AG04449 (cell line): ENCODE results near the gene KNSTRN.

Experiments used
- CTCF ChIA-PET: fragments of 350-600 bp; formaldehyde crosslinking; extraction: SDS; loops from one replicate; lab custom pipeline; 2021; ENCODE audit warnings: antibody characterized with exemption; lab: Yijun Ruan, JAX
- POLR2A ChIA-PET: fragments of 400-600, 350-600 bp; formaldehyde crosslinking; extraction: SDS; loops from one replicate; lab custom pipeline; 2020; ENCODE audit warnings: antibody characterized with exemption, inconsistent platforms; lab: Yijun Ruan, JAX
- DNase-seq: peaks from one replicate; pipeline ENCODE4 v3.0.0-alpha.2; 2010; ENCODE audit warnings: low read depth, low spot score
- H3K4me3 ChIP-seq: 2 replicates; pipeline ENCODE4 v1.5.1; 2011; ENCODE audit warnings: low read depth, mild to moderate bottlenecking, control low read depth, low read length
- TF ChIP-seq, protein P1 (sequence below): IDR thresholded peaks from one replicate; pipeline ENCODE4 v1.5.1; 2011; ENCODE audit warnings: mild to moderate bottlenecking, moderate library complexity, low read length, control low read depth, inconsistent platforms; ENCODE audit not compliant: insufficient read depth; ENCODE audit errors: missing control alignments

KNSTRN gene

GRCh38 chr15:40366457-40367370 is 15.8 kb upstream of the KNSTRN start:
- TF ChIP-seq, protein P1, sequence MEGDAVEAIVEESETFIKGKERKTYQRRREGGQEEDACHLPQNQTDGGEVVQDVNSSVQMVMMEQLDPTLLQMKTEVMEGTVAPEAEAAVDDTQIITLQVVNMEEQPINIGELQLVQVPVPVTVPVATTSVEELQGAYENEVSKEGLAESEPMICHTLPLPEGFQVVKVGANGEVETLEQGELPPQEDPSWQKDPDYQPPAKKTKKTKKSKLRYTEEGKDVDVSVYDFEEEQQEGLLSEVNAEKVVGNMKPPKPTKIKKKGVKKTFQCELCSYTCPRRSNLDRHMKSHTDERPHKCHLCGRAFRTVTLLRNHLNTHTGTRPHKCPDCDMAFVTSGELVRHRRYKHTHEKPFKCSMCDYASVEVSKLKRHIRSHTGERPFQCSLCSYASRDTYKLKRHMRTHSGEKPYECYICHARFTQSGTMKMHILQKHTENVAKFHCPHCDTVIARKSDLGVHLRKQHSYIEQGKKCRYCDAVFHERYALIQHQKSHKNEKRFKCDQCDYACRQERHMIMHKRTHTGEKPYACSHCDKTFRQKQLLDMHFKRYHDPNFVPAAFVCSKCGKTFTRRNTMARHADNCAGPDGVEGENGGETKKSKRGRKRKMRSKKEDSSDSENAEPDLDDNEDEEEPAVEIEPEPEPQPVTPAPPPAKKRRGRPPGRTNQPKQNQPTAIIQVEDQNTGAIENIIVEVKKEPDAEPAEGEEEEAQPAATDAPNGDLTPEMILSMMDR, result no peak
- H3K4me3 ChIP-seq, result no peak overlapping the region
- CTCF ChIA-PET, result interaction anchor here (0.7 to 11.0 kb wide), 16 partner anchors 11 to 112 kb away, joined by 3 to 138 read pairs (median 4); partner anchors contain the start of genes CCDC9B, DISP2, INAFM2 and IVD
- POLR2A ChIA-PET, result no interaction called here
- no peak for DNase-seq

DNA sequence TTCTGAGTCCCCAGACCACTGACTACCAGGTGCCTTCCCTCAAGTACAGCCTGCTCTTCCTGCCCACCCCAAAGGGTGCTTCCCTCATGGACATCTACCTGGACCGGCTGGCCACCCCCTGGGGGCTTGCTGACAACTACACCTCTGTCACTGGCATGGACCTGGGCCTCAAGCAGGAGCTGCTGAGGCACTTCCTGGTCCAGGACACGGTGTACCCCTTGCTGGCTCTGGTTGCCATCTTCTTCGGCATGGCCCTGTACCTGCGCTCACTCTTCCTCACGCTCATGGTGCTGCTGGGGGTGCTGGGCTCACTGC is 15.2 kb upstream of the KNSTRN start:
- no peak overlapping the region for H3K4me3 ChIP-seq
- DNase-seq, result no peak
- ChIA-PET CTCF (interaction anchor here (0.7 to 11.0 kb wide), 17 partner anchors 10 to 88 kb away, joined by 3 to 138 read pairs (median 4); partner anchors contain the start of genes CCDC9B, DISP2, IVD and KNSTRN), POLR2A (no interaction called here)
- TF ChIP-seq, protein P1, result no peak

GRCh38 chr15:40367686-40368611 is 14.6 kb upstream of the KNSTRN start:
- H3K4me3 ChIP-seq, result peak overlapping the region; percentile 44
- CTCF ChIA-PET, result interaction anchor here (0.6 to 11.0 kb wide), 35 partner anchors 8 to 328 kb away, joined by 3 to 138 read pairs (median 4); partner anchors contain the start of genes CCDC9B, DISP2, IVD and KNSTRN
- POLR2A ChIA-PET, result interaction anchor here (0.9 kb wide), 1 partner anchor 36 kb away, joined by 3 read pairs; no protein-coding TSS in a partner anchor
- TF ChIP-seq, protein P1, result peak; percentile 85
- no peak for DNase-seq

DNA sequence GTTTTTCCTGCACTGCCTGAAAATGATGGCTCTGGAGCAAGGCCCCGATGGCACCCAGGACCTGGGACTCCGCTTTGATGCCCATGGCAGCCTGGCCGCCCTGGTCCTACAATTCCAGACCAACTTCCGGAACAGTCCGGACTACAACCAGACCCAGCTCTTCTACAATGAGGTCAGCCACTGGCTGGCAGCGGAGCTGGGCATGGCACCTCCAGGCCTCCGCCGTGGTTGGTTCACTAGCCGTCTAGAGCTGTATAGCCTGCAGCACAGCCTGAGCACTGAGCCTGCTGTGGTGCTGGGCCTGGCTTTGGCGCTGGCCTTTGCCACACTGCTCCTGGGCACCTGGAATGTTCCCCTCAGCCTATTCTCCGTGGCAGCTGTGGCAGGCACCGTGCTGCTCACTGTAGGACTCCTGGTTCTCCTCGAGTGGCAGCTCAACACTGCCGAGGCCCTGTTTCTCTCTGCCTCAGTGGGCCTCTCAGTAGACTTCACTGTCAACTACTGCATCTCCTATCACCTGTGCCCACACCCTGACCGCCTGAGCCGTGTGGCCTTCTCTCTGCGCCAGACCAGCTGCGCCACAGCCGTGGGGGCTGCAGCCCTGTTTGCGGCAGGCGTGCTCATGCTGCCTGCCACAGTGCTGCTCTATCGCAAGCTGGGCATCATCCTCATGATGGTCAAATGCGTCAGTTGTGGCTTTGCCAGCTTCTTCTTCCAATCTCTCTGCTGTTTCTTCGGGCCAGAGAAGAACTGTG is 13.6 kb upstream of the KNSTRN start:
- H3K4me3 ChIP-seq, result no peak overlapping the region
- CTCF ChIA-PET, result interaction anchor here (0.6 to 11.0 kb wide), 32 partner anchors 8 to 329 kb away, joined by 3 to 138 read pairs (median 4); partner anchors contain the start of genes CCDC9B, DISP2, IVD and KNSTRN
- TF ChIP-seq, protein P1, result no peak
- DNase-seq, result no peak
- POLR2A ChIA-PET, result interaction anchor here (0.9 kb wide), 1 partner anchor 37 kb away, joined by 3 read pairs; no protein-coding TSS in a partner anchor

DNA sequence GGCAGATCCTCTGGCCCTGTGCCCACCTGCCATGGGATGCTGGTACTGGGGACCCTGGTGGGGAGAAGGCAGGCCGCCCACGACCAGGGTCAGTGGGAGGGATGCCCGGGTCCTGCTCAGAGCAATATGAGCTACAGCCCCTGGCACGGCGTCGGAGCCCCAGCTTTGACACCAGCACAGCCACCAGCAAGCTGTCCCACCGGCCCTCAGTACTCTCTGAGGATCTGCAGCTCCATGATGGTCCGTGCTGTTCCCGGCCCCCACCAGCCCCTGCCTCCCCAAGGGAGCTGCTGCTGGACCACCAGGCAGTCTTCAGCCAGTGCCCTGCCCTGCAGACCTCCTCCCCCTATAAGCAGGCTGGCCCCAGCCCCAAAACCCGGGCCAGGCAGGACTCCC is 13.0 kb upstream of the KNSTRN start:
- ChIA-PET CTCF (interaction anchor here (1.2 to 11.0 kb wide), 14 partner anchors 8 to 56 kb away, joined by 3 to 138 read pairs (median 10); partner anchors contain the start of genes CCDC9B, DISP2 and KNSTRN), POLR2A (no interaction called here)
- no peak overlapping the region for H3K4me3 ChIP-seq
- TF ChIP-seq, protein P1, result no peak
- no peak for DNase-seq
